Loucy (cell line): Measurements from ENCODE around the gene AIF1.
A peak's percentile ranks its signal among the peaks of the same experiment; 100 is the strongest.

Experiments used
- H2AFZ ChIP-seq: fragments of 200-600 bp; sonication (generic); 2 replicates; pipeline ENCODE4 v1.6.0; 2016; ENCODE audit warnings: antibody characterized with exemption, mild to moderate bottlenecking, low read length, moderate library complexity
- H3F3A ChIP-seq: fragments of 200-600 bp; 2 replicates; pipeline ENCODE4 v1.6.0; 2016; ENCODE audit warnings: antibody characterized with exemption, low read depth, mild to moderate bottlenecking
- H3K27me3 ChIP-seq: fragments of 200-600 bp; sonication (generic); 2 replicates; pipeline ENCODE4 v1.6.1; 2014; ENCODE audit warnings: low read length, mild to moderate bottlenecking; ENCODE audit not compliant: insufficient read depth, poor library complexity, severe bottlenecking
- H3K36me3 ChIP-seq: fragments of 200-600 bp; sonication (generic); 2 replicates; pipeline ENCODE4 v1.6.1; 2016; ENCODE audit warnings: low read length; ENCODE audit not compliant: insufficient read depth
- H3K4me1 ChIP-seq: fragments of 200-600 bp; sonication (generic); 2 replicates; pipeline ENCODE4 v1.5.1; 2014; ENCODE audit warnings: low read length, mild to moderate bottlenecking; ENCODE audit not compliant: insufficient read depth, poor library complexity, severe bottlenecking
- H3K4me2 ChIP-seq: fragments of 200-600 bp; sonication (generic); 2 replicates; pipeline ENCODE4 v1.6.0; 2014; ENCODE audit warnings: antibody characterized with exemption, low read length, low read depth, mild to moderate bottlenecking; ENCODE audit not compliant: poor library complexity, severe bottlenecking
- H3K4me3 ChIP-seq: fragments of 200-600 bp; sonication (generic); 2 replicates; pipeline ENCODE4 v1.5.1; 2014; ENCODE audit warnings: low read length, mild to moderate bottlenecking, mixed read lengths; ENCODE audit not compliant: poor library complexity, severe bottlenecking
- H3K79me2 ChIP-seq: fragments of 200-600 bp; sonication (generic); 2 replicates; pipeline ENCODE4 v1.6.1; 2014; ENCODE audit warnings: low read length; ENCODE audit not compliant: insufficient read depth
- H3K9ac ChIP-seq: fragments of 200-600 bp; sonication (generic); 2 replicates; pipeline ENCODE4 v1.6.0; 2014; ENCODE audit warnings: mild to moderate bottlenecking, low read depth, low read length, moderate library complexity; ENCODE audit not compliant: poor library complexity, severe bottlenecking
- H3K9me2 ChIP-seq: fragments of 200-600 bp; sonication (generic); replicated peaks from 2 replicates; pipeline ENCODE4 v1.6.1; 2016; ENCODE audit warnings: low read depth, low read length, mixed read lengths
- H3K9me3 ChIP-seq: fragments of 200-600 bp; sonication (generic); 2 replicates; pipeline ENCODE4 v1.6.1; 2014; ENCODE audit warnings: mild to moderate bottlenecking, antibody characterized with exemption, low read length, low read depth; ENCODE audit not compliant: insufficient read depth
- H4K20me1 ChIP-seq: fragments of 200-600 bp; sonication (generic); 2 replicates; pipeline ENCODE4 v1.6.0; 2014; ENCODE audit warnings: antibody characterized with exemption, low read length, mild to moderate bottlenecking; ENCODE audit not compliant: insufficient read depth, poor library complexity, severe bottlenecking
- CTCF ChIP-seq: fragments of 200-600 bp; sonication (generic); conservative IDR thresholded peaks from 2 replicates; pipeline ENCODE4 v1.5.1; 2014; ENCODE audit warnings: mild to moderate bottlenecking, antibody characterized with exemption, low read length
- EZH2phosphoT487 ChIP-seq: fragments of 200-600 bp; IDR thresholded peaks from 2 replicates; pipeline ENCODE4 v1.6.1; 2018; ENCODE audit warnings: antibody characterized with exemption, mild to moderate bottlenecking, moderate library complexity, borderline replicate concordance

The AIF1 gene

GRCh38 chr6:31580807-31581433, 34.1 kb upstream of the AIF1 start:
- H4K20me1 ChIP-seq = no peaks in the 10 kb centered on the region
- H3K4me3 ChIP-seq = peak overlapping the region; percentile 99
- no peaks in the 10 kb centered on the region for H3K27me3 ChIP-seq
- no peaks in the 10 kb centered on the region for H3K36me3 ChIP-seq
- peak overlapping the region; percentile 100 for H3K9ac ChIP-seq
- TF ChIP-seq CTCF (peak; percentile 82), EZH2phosphoT487 (no peak)
- no peaks in the 10 kb centered on the region for H3K9me3 ChIP-seq
- no peaks in the 10 kb centered on the region for H3F3A ChIP-seq
- no peaks in the 10 kb centered on the region for H3K9me2 ChIP-seq
- peak overlapping the region; percentile 83 for H2AFZ ChIP-seq
- H3K79me2 ChIP-seq = peaks cover 19% of the 10 kb centered on the region
- H3K4me1 ChIP-seq = peaks cover 61% of the 10 kb centered on the region
- H3K4me2 ChIP-seq = peak overlapping the region; percentile 92

GRCh38 chr6:31581434-31582229, 33.4 kb upstream of the AIF1 start:
- peak overlapping the region; percentile 99 for H3K4me3 ChIP-seq
- no peaks in the 10 kb centered on the region for H3K9me2 ChIP-seq
- peak overlapping the region; percentile 77 for H2AFZ ChIP-seq
- H3K9ac ChIP-seq = peak overlapping the region; percentile 100
- no peaks in the 10 kb centered on the region for H3K27me3 ChIP-seq
- H3K4me1 ChIP-seq = peaks cover 60% of the 10 kb centered on the region
- H3K36me3 ChIP-seq = no peaks in the 10 kb centered on the region
- peak overlapping the region; percentile 92 for H3K4me2 ChIP-seq
- no peaks in the 10 kb centered on the region for H4K20me1 ChIP-seq
- H3F3A ChIP-seq = no peaks in the 10 kb centered on the region
- no peak for TF ChIP-seq EZH2phosphoT487
- no peak for TF ChIP-seq CTCF
- H3K9me3 ChIP-seq = no peaks in the 10 kb centered on the region
- H3K79me2 ChIP-seq = peaks cover 19% of the 10 kb centered on the region

- Histone ChIP-seq H3K4me3 (peak within 1 kb of the TSS; percentile 99), H2AFZ (peak within 1 kb of the TSS; percentile 77), H3K9me2 (no peaks in the 10 kb centered on the region), H3K9me3 (no peaks in the 10 kb centered on the region), H3K4me1 (peaks cover 60% of the 10 kb centered on the region), H3K36me3 (no peaks in the 10 kb centered on the region), H3K79me2 (peaks cover 21% of the 10 kb centered on the region), H4K20me1 (no peaks in the 10 kb centered on the region), H3F3A (peaks cover 3% of the 10 kb centered on the region; the same call in 1 of the 2 replicates), H3K4me2 (peak within 1 kb of the TSS; percentile 92), H3K9ac (peak within 1 kb of the TSS; percentile 100), H3K27me3 (no peaks in the 10 kb centered on the region)
- no peak for TF ChIP-seq EZH2phosphoT487
- TF ChIP-seq CTCF = no peak
These were observed 32.8 kb upstream of the AIF1 start, which contains the start of gene LTB for GRCh38 chr6:31582230-31582643. Gene LTB (minus strand): TSS chr6:31582424. CDS start chr6:31582417, 7 bp downstream.
